K562 (cell line): Measurements from ENCODE around the gene BHLHE23. TPM values are rescaled to one million over a fixed set of nuclear protein-coding genes. Genes with fewer than 3 reads are reported as not detected.

Experiments used
- ATAC-seq: fragments of 200-7000 bp; cut with Tn5 transposase; 3 replicates; pipeline ENCODE4 v1.9.1; 2020; ENCODE audit warnings: moderate library complexity
- BruUV-seq: library from RNA; stranded (reverse); fragments of 400-500 nt; replicated peaks from 2 replicates; lab custom pipeline; 2021; lab: Mats Ljungman, UMichigan
- CTCF ChIA-PET: fragments of 300-600 bp; formaldehyde crosslinking; extraction: SDS; loops from one replicate; lab custom pipeline; 2021; ENCODE audit warnings: low intra/inter-chr PET ratio; lab: Yijun Ruan, JAX
- POLR2A ChIA-PET: fragments of 300-600, 350-650 bp; sonication (Branson Sonifier 250); formaldehyde crosslinking; extraction: SDS; loops from one replicate; lab custom pipeline; 2021; ENCODE audit warnings: antibody characterized with exemption, inconsistent platforms; lab: Yijun Ruan, JAX
- DNase-seq, 4 experiments: peaks; one replicate each; pipeline versions ENCODE4 v3.0.0 to v3.0.0-alpha.2; 2011 to 2018; ENCODE audit warnings: low spot score in 3 of 4, mixed read lengths in 3 of 4; ENCODE audit errors: extremely low read depth in 1 of 4
- FAIRE-seq: peaks from 2 replicates; lab custom pipeline; 2011; peaks lifted over from hg19 to GRCh38; lab: Jason Lieb, UNC
- H2AFZ ChIP-seq: 2 replicates; pipeline ENCODE4 v1.6.0; 2011; ENCODE audit warnings: low read depth, low read length, control low read depth, inconsistent platforms
- H3K27ac ChIP-seq: fragments of 200-600 bp; 3 replicates; pipeline ENCODE4 v1.8.0; 2011; ENCODE audit warnings: low read depth, mild to moderate bottlenecking, control low read depth, inconsistent platforms, low read length, moderate library complexity, mixed read lengths; ENCODE audit errors: extremely low read depth
- H3K27me3 ChIP-seq, 2 experiments: fragments of 300-600 bp in 1 of 2; 2 replicates in 1 of 2; 3 replicates in 1 of 2; pipeline versions ENCODE4 v1.6.0 to v1.8.0; 2011; ENCODE audit warnings: inconsistent platforms in 2 of 2, low read length in 2 of 2, mild to moderate bottlenecking in 1 of 2, mixed read lengths in 1 of 2, moderate library complexity in 1 of 2; ENCODE audit not compliant: control insufficient read depth in 2 of 2, insufficient read depth in 2 of 2
- H3K36me3 ChIP-seq: fragments of 300-600 bp; 3 replicates; pipeline ENCODE4 v1.8.0; 2011; ENCODE audit warnings: mild to moderate bottlenecking, low read length, inconsistent platforms; ENCODE audit not compliant: control insufficient read depth, insufficient read depth
- H3K4me1 ChIP-seq, 2 experiments: fragments of 200-600 bp in 1 of 2; replicated peaks in 1 of 2; 2 replicates in 1 of 2; 3 replicates in 1 of 2; pipeline versions ENCODE4 v1.5.1 to v1.8.0; 2011; ENCODE audit warnings: inconsistent platforms in 2 of 2, low read length in 2 of 2, mild to moderate bottlenecking in 1 of 2, mixed read lengths in 1 of 2, moderate library complexity in 1 of 2; ENCODE audit not compliant: control insufficient read depth in 2 of 2, insufficient read depth in 2 of 2
- H3K4me2 ChIP-seq: 2 replicates; pipeline ENCODE4 v1.6.1; 2011; ENCODE audit warnings: low read length, control low read depth, inconsistent platforms, mixed read lengths; ENCODE audit not compliant: insufficient read depth
- H3K4me3 ChIP-seq: fragments of 200-600 bp; sonication (generic), shearing (Covaris generic); 2 replicates; pipeline ENCODE4 v1.5.1; 2016; ENCODE audit warnings: control low read depth, inconsistent platforms
- H3K79me2 ChIP-seq: fragments of 200-600 bp; 3 replicates; pipeline ENCODE4 v1.8.0; 2011; ENCODE audit warnings: low read length, inconsistent platforms; ENCODE audit not compliant: control insufficient read depth, insufficient read depth
- H3K9ac ChIP-seq, 2 experiments: 2 replicates each; pipeline versions ENCODE4 v1.6.0 to v1.6.1; 2011; ENCODE audit warnings: low read depth in 2 of 2, low read length in 2 of 2, control low read depth in 1 of 2, inconsistent platforms in 1 of 2, mild to moderate bottlenecking in 1 of 2, mixed read lengths in 1 of 2; ENCODE audit not compliant: insufficient read depth in 1 of 2
- H3K9me1 ChIP-seq: one replicate; pipeline ENCODE4 v1.6.0; 2011; ENCODE audit warnings: inconsistent platforms, mild to moderate bottlenecking, low read length, moderate library complexity; ENCODE audit not compliant: control insufficient read depth, insufficient read depth
- H3K9me3 ChIP-seq: replicated peaks from 2 replicates; pipeline ENCODE4 v1.5.1; 2011; ENCODE audit warnings: low read depth, low read length, inconsistent platforms; ENCODE audit not compliant: control insufficient read depth, insufficient read depth
- H4K20me1 ChIP-seq: replicated peaks from 2 replicates; pipeline ENCODE4 v1.6.1; 2011; ENCODE audit warnings: low read length, inconsistent platforms, mixed read lengths; ENCODE audit not compliant: control insufficient read depth, insufficient read depth
- HNRNPL ChIP-seq: fragments of 200-400 bp; formaldehyde crosslinking; IDR thresholded peaks from 2 replicates; pipeline ENCODE4 v1.6.1; 2017; ENCODE audit warnings: low read depth, mild to moderate bottlenecking, low read length
- IFI16 ChIP-seq: fragments of 250-450 bp; sonication (Bioruptor Pico); IDR thresholded peaks from 2 replicates; pipeline ENCODE4 v2.1.2; 2022; ENCODE audit warnings: mild to moderate bottlenecking, inconsistent platforms
- NR4A1 ChIP-seq, 2 experiments: fragments of 250-450 bp in 1 of 2; fragments of 450-650 bp in 1 of 2; sonication (Bioruptor Pico) in 1 of 2; IDR thresholded peaks; 2 replicates each; pipeline versions ENCODE4 v1.4.0 to v1.6.1; 2016 to 2020; ENCODE audit warnings: mild to moderate bottlenecking in 2 of 2, missing compliant biosample characterization in 1 of 2, missing genetic modification characterization in 1 of 2, moderate library complexity in 1 of 2
- POLR2A ChIP-seq: fragments of 450-650 bp; conservative IDR thresholded peaks from 2 replicates; pipeline ENCODE4 v1.6.1; 2016
- YBX1 ChIP-seq: fragments of 450-650 bp; IDR thresholded peaks from 2 replicates; pipeline ENCODE4 v1.7.1; 2016; ENCODE audit warnings: mild to moderate bottlenecking
- WGBS: fragments of 100-300 bp; shearing (Covaris generic); methylation state at CpG from one replicate; pipeline ENCODE4 v1.1.6; 2016; ENCODE audit warnings: low coverage, mixed read lengths; ENCODE audit not compliant: insufficient coverage; ENCODE audit errors: missing lambda C conversion rate; 5-methylcytosine and 5-hydroxymethylcytosine counted together
- in situ Hi-C: fragments of 300-500 bp; cut with MboI; formaldehyde crosslinking; loops from 4 replicates; pipeline ENCODE4 v1.15.0; 2018; ENCODE audit warnings: inconsistent platforms, mixed read lengths
- intact Hi-C: fragments of 100-400 bp; cut with micrococcal nuclease; formaldehyde crosslinking; loops from 2 replicates; pipeline ENCODE4 v1.14.2; 2022
- polyA plus RNA-seq, 8 experiments: library from polyadenylated mRNA; depleted of rRNA in 4 of 8; stranded (reverse) in 5 of 8; unstranded in 3 of 8; fragments of >200 nt; fragmentation: Nextera tagmentation in 2 of 8; fragmentation: Illumina TruSeq in 1 of 8; extraction: Ambion mirVana in 2 of 8; extraction: Trizol in 1 of 8; gene quantifications; 2 replicates each; pipeline versions ENCODE4 v1.2.1 to v1.2.3, GENCODE V29; 2011 to 2014; ENCODE audit warnings: inconsistent platforms in 1 of 8, missing spikeins in 1 of 8
- total RNA-seq, 7 experiments: library from RNA; depleted of rRNA in 6 of 7; stranded (reverse); fragments of >200 nt in 6 of 7; fragmentation: Illumina TruSeq in 2 of 7; extraction: Trizol in 2 of 7; gene quantifications; 2 replicates each; pipeline versions ENCODE4 v1.2.1 to v1.2.3, GENCODE V29; 2011 to 2021; ENCODE audit warnings: low replicate concordance in 1 of 7

The BHLHE23 gene
- total and polyA plus RNA-seq, 9 of the 15 experiments (the other 6 are each of a cell fraction or from before 2014, with no cell fraction given): not detected

GRCh38 chr20:62970307-62971210 lies 36.2 kb downstream of the BHLHE23 start:
- 3% methylated on average over 25 of the region's 33 CpGs for WGBS
- BruUV-seq: no TSS peak
- ATAC-seq (no peak), FAIRE-seq (no peak), DNase-seq (no peak)
- Histone ChIP-seq H3K27ac (no peak overlapping the region), H3K4me3 (no peak overlapping the region), H3K36me3 (no peaks in the 10 kb centered on the region), H3K4me1 (peaks cover 0 to 42% of the 10 kb centered on the region in 2 experiments; a peak in 3 of 5 replicates), H3K9me3 (no peaks in the 10 kb centered on the region), H3K4me2 (no peak overlapping the region), H2AFZ (no peak overlapping the region), H3K79me2 (no peaks in the 10 kb centered on the region), H3K9ac (peak overlapping the region in 1 of 2 experiments; percentile 64; a peak in 1 of 4 replicates), H4K20me1 (peaks cover 3% of the 10 kb centered on the region; the same call in 1 of the 2 replicates), H3K9me1 (no peaks in the 10 kb centered on the region), H3K27me3 (peaks cover 31 to 94% of the 10 kb centered on the region in 2 experiments)
- in situ Hi-C loops (no loop called here), intact Hi-C loops (no loop called here)
- TF ChIP-seq HNRNPL (no peak), NR4A1 (CRISPR knock-in tag; IDR thresholded peaks at IDR 0.05) (no peak), NR4A1 (tag; IDR thresholded peaks at IDR 0.05) (no peak), YBX1 (no peak), POLR2A (no peak), IFI16 (no peak)
- POLR2A ChIA-PET: interaction anchor here (0.6 to 1.0 kb wide), 5 partner anchors 8 to 45 kb away, joined by 3 to 5 read pairs (median 3); no protein-coding TSS in a partner anchor
- CTCF ChIA-PET: no interaction called here
